Keratinocyte (primary cell): ENCODE measurements around the gene KSR2. TPM values are rescaled to one million over a fixed set of nuclear protein-coding genes. Genes with fewer than 3 reads are reported as not detected.

ENCODE experiments used
- DNase-seq: peaks from one replicate; pipeline ENCODE4 v3.0.0-alpha.2; 2011; ENCODE audit warnings: low read depth, missing footprints, low spot score
- FAIRE-seq: peaks from 2 replicates; lab custom pipeline; 2011; peaks lifted over from hg19 to GRCh38; lab: Jason Lieb, UNC
- H2AFZ ChIP-seq: 2 replicates; pipeline ENCODE4 v1.6.0; 2012; ENCODE audit warnings: low read length, control low read depth, inconsistent platforms; ENCODE audit not compliant: control insufficient read depth
- H3K27ac ChIP-seq: 2 replicates; pipeline ENCODE4 v1.5.1; 2011; ENCODE audit warnings: low read length; ENCODE audit not compliant: control insufficient read depth, insufficient read depth
- H3K27me3 ChIP-seq: 3 replicates; pipeline ENCODE4 v1.6.0; 2011; ENCODE audit warnings: low read length; ENCODE audit not compliant: control insufficient read depth, insufficient read depth; ENCODE audit errors: extremely low read depth
- H3K36me3 ChIP-seq, 2 experiments: 2 replicates in 1 of 2; 3 replicates in 1 of 2; pipeline ENCODE4 v1.5.1; 2011; ENCODE audit warnings: low read length in 2 of 2, mild to moderate bottlenecking in 1 of 2; ENCODE audit not compliant: control insufficient read depth in 2 of 2, insufficient read depth in 2 of 2; ENCODE audit errors: extremely low read depth in 1 of 2
- H3K4me1 ChIP-seq: 3 replicates; pipeline ENCODE4 v1.5.1; 2011; ENCODE audit warnings: low read length; ENCODE audit not compliant: control insufficient read depth, insufficient read depth; ENCODE audit errors: extremely low read depth
- H3K4me2 ChIP-seq: 3 replicates; pipeline ENCODE4 v1.6.0; 2011; ENCODE audit warnings: low read depth, low read length; ENCODE audit not compliant: control insufficient read depth, insufficient read depth; ENCODE audit errors: extremely low read depth
- H3K4me3 ChIP-seq, 3 experiments: fragments of 200-600 bp in 1 of 3; sonication (generic) in 1 of 3; 2 replicates in 2 of 3; 3 replicates in 1 of 3; pipeline ENCODE4 v1.5.1; 2011 to 2016; ENCODE audit warnings: low read length in 3 of 3, mild to moderate bottlenecking in 3 of 3, control low read depth in 2 of 3, inconsistent platforms in 1 of 3, low read depth in 1 of 3, mixed read lengths in 1 of 3, mixed run types in 1 of 3, moderate library complexity in 1 of 3; ENCODE audit not compliant: control insufficient read depth in 2 of 3, insufficient read depth in 2 of 3; ENCODE audit errors: extremely low read depth in 1 of 3
- H3K79me2 ChIP-seq: 2 replicates; pipeline ENCODE4 v1.6.0; 2012; ENCODE audit warnings: low read length; ENCODE audit not compliant: control insufficient read depth, insufficient read depth
- H3K9ac ChIP-seq: 3 replicates; pipeline ENCODE4 v1.6.0; 2011; ENCODE audit warnings: low read length; ENCODE audit not compliant: control insufficient read depth, insufficient read depth; ENCODE audit errors: extremely low read depth
- H3K9me1 ChIP-seq: 3 replicates; pipeline ENCODE4 v1.6.0; 2011; ENCODE audit warnings: low read length; ENCODE audit not compliant: control insufficient read depth, insufficient read depth; ENCODE audit errors: extremely low read depth
- H3K9me3 ChIP-seq: 2 replicates; pipeline ENCODE4 v1.5.1; 2012; ENCODE audit warnings: low read depth, low read length; ENCODE audit not compliant: control insufficient read depth
- H4K20me1 ChIP-seq: 3 replicates; pipeline ENCODE4 v1.6.0; 2011; ENCODE audit warnings: low read length; ENCODE audit not compliant: control insufficient read depth, insufficient read depth; ENCODE audit errors: extremely low read depth
- CTCF ChIP-seq, 3 experiments: IDR thresholded peaks in 1 of 3; conservative IDR thresholded peaks in 1 of 3; optimal IDR thresholded peaks in 1 of 3; 2 replicates in 2 of 3; 3 replicates in 1 of 3; pipeline versions ENCODE3 to v1.5.1; 2011; ENCODE audit warnings: low read length in 3 of 3, mild to moderate bottlenecking in 3 of 3, moderate library complexity in 2 of 3, control low read depth in 1 of 3, inconsistent platforms in 1 of 3; ENCODE audit not compliant: insufficient read depth in 2 of 3; ENCODE audit errors: extremely low read depth in 1 of 3
- EZH2 ChIP-seq: IDR thresholded peaks from one replicate; pipeline ENCODE4 v1.6.1; 2012; ENCODE audit warnings: inconsistent platforms, mild to moderate bottlenecking, low read length, moderate library complexity
- dilution Hi-C: fragments of 300-500 bp; cut with MboI; formaldehyde crosslinking; loops from one replicate; pipeline ENCODE4 v1.7.0; 2020; ENCODE audit warnings: low sequenced_read_pairs; ENCODE audit not compliant: extremely low pct_ligation_motif_present
- polyA plus RNA-seq, 5 experiments: library from polyadenylated mRNA; depleted of rRNA in 3 of 5; stranded (reverse) in 3 of 5; stranded (forward) in 1 of 5; unstranded in 1 of 5; fragments of >200 nt; gene quantifications; 1 replicate in 1 of 5; 2 replicates in 3 of 5; 3 replicates in 1 of 5; pipeline versions ENCODE4 v1.2.1 to v1.2.3, GENCODE V29; 2011 to 2012; ENCODE audit warnings: missing spikeins in 2 of 5, low read depth in 1 of 5, low replicate concordance in 1 of 5

KSR2 gene
- polyA plus RNA-seq, 1 donor (not counting 4 experiments of a cell fraction or from before 2014, with no cell fraction given) = 0.01 TPM

- no peaks in the 10 kb centered on the region for H3K4me1 ChIP-seq
- no peaks in the 10 kb centered on the region for H4K20me1 ChIP-seq
- H3K27ac ChIP-seq = no peak overlapping the region
- H3K79me2 ChIP-seq = no peaks in the 10 kb centered on the region
- no peaks in the 10 kb centered on the region for H3K9me1 ChIP-seq
- no peak overlapping the region for H3K9ac ChIP-seq
- H3K4me3 ChIP-seq = no peak overlapping the region
- FAIRE-seq (no peak), DNase-seq (no peak)
- no peaks in the 10 kb centered on the region for H3K9me3 ChIP-seq
- no peaks in the 10 kb centered on the region for H3K36me3 ChIP-seq
- TF ChIP-seq CTCF (optimal IDR thresholded peaks at IDR 0.05 in 1 of 3, IDR thresholded peaks at IDR 0.05 in 1 of 3, conservative IDR thresholded peaks at IDR 0.05 in 1 of 3; ENCODE audit: extremely low read depth in 1 of 3, insufficient read depth in 2 of 3, low read length in 3 of 3) (no peak), EZH2 (no peak)
- H3K27me3 ChIP-seq = peaks cover 11% of the 10 kb centered on the region
- dilution Hi-C loops = loop anchor here (25.0 kb wide), 1 partner anchor 482 kb away; the partner anchor contains the start of gene NOS1
- no peak overlapping the region for H2AFZ ChIP-seq
- no peak overlapping the region for H3K4me2 ChIP-seq
Measured at GRCh38 chr12:117844114-117844830, 124.5 kb downstream of the KSR2 start.

- H3K9me3 ChIP-seq = no peaks in the 10 kb centered on the region
- no peaks in the 10 kb centered on the region for H3K9me1 ChIP-seq
- FAIRE-seq (no peak), DNase-seq (no peak)
- H4K20me1 ChIP-seq = no peaks in the 10 kb centered on the region
- H3K4me3 ChIP-seq = no peak overlapping the region
- no peaks in the 10 kb centered on the region for H3K79me2 ChIP-seq
- dilution Hi-C loops = loop anchor here (25.0 kb wide), 1 partner anchor 480 kb away; the partner anchor contains the start of gene NOS1
- TF ChIP-seq EZH2 (no peak), CTCF (optimal IDR thresholded peaks at IDR 0.05 in 1 of 3, IDR thresholded peaks at IDR 0.05 in 1 of 3, conservative IDR thresholded peaks at IDR 0.05 in 1 of 3; ENCODE audit: extremely low read depth in 1 of 3, insufficient read depth in 2 of 3, low read length in 3 of 3) (no peak)
- peaks cover 10% of the 10 kb centered on the region for H3K27me3 ChIP-seq
- H3K4me2 ChIP-seq = no peak overlapping the region
- no peak overlapping the region for H3K27ac ChIP-seq
- H3K4me1 ChIP-seq = no peaks in the 10 kb centered on the region
- H3K9ac ChIP-seq = no peak overlapping the region
- no peaks in the 10 kb centered on the region for H3K36me3 ChIP-seq
- no peak overlapping the region for H2AFZ ChIP-seq
Measured at GRCh38 chr12:117842630-117843029, 126.2 kb downstream of the KSR2 start.
